HG03521 (cell line): ENCODE data around the gene THEM4.

Experiments used
- ATAC-seq: cut with Tn5 transposase; IDR thresholded peaks from one replicate; pipeline ENCODE4 v1.9.1; 2021; ENCODE audit warnings: mild to moderate bottlenecking, moderate library complexity; ENCODE audit not compliant: unreplicated experiment

Gene THEM4

GRCh38 chr1:151839082-151839412 lies 70.3 kb downstream of the THEM4 start:
- no peak for ATAC-seq

GRCh38 chr1:151838222-151839081 lies 70.9 kb downstream of the THEM4 start:
- ATAC-seq: no peak

GRCh38 chr1:151837884-151838221 lies 71.5 kb downstream of the THEM4 start:
- ATAC-seq: no peak

- ATAC-seq: no peak
Measured at GRCh38 chr1:151837197-151837596, 72.1 kb downstream of the THEM4 start.

GRCh38 chr1:151835596-151835995 lies 73.7 kb downstream of the THEM4 start:
- no peak for ATAC-seq

- ATAC-seq: no peak
Measured at GRCh38 chr1:151834239-151834638, 75.1 kb downstream of the THEM4 start.

- ATAC-seq: no peak
Measured at GRCh38 chr1:151833172-151833900, 76.0 kb downstream of the THEM4 start.

GRCh38 chr1:151832318-151832980 lies 76.9 kb downstream of the THEM4 start:
- no peak for ATAC-seq

GRCh38 chr1:151831605-151832004 lies 77.7 kb downstream of the THEM4 start, which contains the start of gene RORC:
RORC (minus strand) TSS chr1:151831802; CDS start chr1:151831764, 38 bp downstream.
- ATAC-seq: no peak

GRCh38 chr1:151831256-151831591 lies 78.1 kb downstream of the THEM4 start:
- no peak for ATAC-seq

GRCh38 chr1:151830055-151830454 lies 79.3 kb downstream of the THEM4 start:
- ATAC-seq: no peak

GRCh38 chr1:151829352-151830046 lies 79.8 kb downstream of the THEM4 start:
- no peak for ATAC-seq

- no peak for ATAC-seq
Measured at GRCh38 chr1:151828921-151829320, 80.4 kb downstream of the THEM4 start.

GRCh38 chr1:151827853-151828252 lies 81.5 kb downstream of the THEM4 start:
- no peak for ATAC-seq

GRCh38 chr1:151825751-151826660 lies 83.3 kb downstream of the THEM4 start:
- no peak for ATAC-seq

GRCh38 chr1:151825204-151825603 lies 84.1 kb downstream of the THEM4 start:
- no peak for ATAC-seq
